ENCODE measurements around the gene PPP1R3A. TPM values are rescaled to one million over a fixed set of nuclear protein-coding genes. Genes with fewer than 3 reads are reported as not detected.

The PPP1R3A gene
- total RNA-seq, 1 donor from 2014 or later: not detected

DNA sequence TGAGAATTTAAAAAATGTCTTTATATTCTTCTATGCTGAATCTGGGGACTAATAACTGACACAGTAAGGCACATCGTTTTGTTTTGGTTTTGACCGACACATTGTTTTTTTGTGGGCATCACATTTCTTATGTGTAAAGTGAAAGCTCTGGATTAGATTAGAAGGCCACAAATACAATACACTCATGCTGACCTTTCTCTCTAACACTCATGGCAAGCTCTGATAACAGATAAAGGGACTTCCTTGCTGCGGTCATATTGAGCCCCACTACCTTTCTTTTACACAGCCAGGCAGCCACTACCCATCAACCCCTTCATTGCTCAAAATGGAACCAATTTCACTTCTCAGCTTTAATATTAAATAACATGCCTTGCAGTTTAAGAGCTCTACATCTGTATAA lies 26.0 kb downstream of the PPP1R3A start:
- TF ChIP-seq, protein P1, sequence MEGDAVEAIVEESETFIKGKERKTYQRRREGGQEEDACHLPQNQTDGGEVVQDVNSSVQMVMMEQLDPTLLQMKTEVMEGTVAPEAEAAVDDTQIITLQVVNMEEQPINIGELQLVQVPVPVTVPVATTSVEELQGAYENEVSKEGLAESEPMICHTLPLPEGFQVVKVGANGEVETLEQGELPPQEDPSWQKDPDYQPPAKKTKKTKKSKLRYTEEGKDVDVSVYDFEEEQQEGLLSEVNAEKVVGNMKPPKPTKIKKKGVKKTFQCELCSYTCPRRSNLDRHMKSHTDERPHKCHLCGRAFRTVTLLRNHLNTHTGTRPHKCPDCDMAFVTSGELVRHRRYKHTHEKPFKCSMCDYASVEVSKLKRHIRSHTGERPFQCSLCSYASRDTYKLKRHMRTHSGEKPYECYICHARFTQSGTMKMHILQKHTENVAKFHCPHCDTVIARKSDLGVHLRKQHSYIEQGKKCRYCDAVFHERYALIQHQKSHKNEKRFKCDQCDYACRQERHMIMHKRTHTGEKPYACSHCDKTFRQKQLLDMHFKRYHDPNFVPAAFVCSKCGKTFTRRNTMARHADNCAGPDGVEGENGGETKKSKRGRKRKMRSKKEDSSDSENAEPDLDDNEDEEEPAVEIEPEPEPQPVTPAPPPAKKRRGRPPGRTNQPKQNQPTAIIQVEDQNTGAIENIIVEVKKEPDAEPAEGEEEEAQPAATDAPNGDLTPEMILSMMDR (IDR thresholded peaks at IDR 0.05): no peak
- H3K9me3 ChIP-seq: no peaks in the 10 kb centered on the region
- intact Hi-C loops (cut with DNase I): no loop called here
- DNase-seq (no peak), ATAC-seq (no peak)
- H3K27ac ChIP-seq: no peak overlapping the region
- H3K36me3 ChIP-seq: no peaks in the 10 kb centered on the region
- no peaks in the 10 kb centered on the region for H3K4me1 ChIP-seq
- H3K4me3 ChIP-seq: no peak overlapping the region
- H3K27me3 ChIP-seq: no peaks in the 10 kb centered on the region

DNA sequence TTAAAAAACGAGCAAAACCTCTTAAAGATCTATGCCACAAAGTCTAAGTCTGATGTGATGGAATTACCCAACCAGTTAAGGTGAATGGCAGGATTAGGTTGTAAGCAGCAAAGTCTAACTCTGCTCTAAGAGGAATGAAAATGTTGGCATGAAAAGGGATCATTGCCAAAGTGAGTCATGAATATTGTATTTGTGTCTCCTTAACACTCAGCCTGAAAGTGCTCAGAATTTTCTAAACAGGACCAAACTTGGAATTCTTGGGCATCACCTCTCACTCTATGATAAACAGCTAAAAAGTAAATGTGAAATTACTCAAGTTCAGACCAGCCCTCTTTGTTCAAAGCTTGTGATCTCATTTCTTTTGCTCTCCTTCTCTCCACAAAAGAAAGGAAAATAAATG lies 27.0 kb downstream of the PPP1R3A start:
- H3K36me3 ChIP-seq: no peaks in the 10 kb centered on the region
- DNase-seq: no peak

DNA sequence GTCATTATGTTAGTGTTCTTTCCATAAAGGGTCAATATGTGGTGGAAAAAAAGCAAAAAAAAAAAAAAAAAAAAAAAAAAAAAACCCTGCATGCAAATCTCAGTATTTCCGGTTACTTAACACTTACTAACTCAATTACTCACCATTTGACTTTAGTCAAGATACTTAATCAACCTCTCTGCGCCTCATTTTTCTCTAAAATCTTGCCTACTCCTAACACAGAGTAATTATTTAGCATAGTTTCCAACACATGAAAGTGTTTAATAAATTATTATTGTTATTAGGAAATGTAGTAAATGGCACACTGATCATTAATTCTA lies 27.8 kb downstream of the PPP1R3A start:
- no peak for DNase-seq
- ATAC-seq: no peak
- Histone ChIP-seq H3K27me3 (no peaks in the 10 kb centered on the region), H3K4me3 (no peak overlapping the region), H3K4me1 (no peaks in the 10 kb centered on the region), H3K9me3 (no peaks in the 10 kb centered on the region), H3K36me3 (no peaks in the 10 kb centered on the region), H3K27ac (no peak overlapping the region)
- intact Hi-C loops (cut with DNase I): no loop called here
- TF ChIP-seq, protein P1 (IDR thresholded peaks at IDR 0.05): no peak

More for the DNA sequence above, 27.0 kb downstream of the PPP1R3A start:
- Histone ChIP-seq H3K4me3 (no peak overlapping the region), H3K27me3 (no peaks in the 10 kb centered on the region), H3K27ac (no peak overlapping the region), H3K4me1 (no peaks in the 10 kb centered on the region), H3K9me3 (no peaks in the 10 kb centered on the region)
- intact Hi-C loops (cut with DNase I): no loop called here
- TF ChIP-seq, protein P1 (IDR thresholded peaks at IDR 0.05): no peak
- ATAC-seq: no peak

DNA sequence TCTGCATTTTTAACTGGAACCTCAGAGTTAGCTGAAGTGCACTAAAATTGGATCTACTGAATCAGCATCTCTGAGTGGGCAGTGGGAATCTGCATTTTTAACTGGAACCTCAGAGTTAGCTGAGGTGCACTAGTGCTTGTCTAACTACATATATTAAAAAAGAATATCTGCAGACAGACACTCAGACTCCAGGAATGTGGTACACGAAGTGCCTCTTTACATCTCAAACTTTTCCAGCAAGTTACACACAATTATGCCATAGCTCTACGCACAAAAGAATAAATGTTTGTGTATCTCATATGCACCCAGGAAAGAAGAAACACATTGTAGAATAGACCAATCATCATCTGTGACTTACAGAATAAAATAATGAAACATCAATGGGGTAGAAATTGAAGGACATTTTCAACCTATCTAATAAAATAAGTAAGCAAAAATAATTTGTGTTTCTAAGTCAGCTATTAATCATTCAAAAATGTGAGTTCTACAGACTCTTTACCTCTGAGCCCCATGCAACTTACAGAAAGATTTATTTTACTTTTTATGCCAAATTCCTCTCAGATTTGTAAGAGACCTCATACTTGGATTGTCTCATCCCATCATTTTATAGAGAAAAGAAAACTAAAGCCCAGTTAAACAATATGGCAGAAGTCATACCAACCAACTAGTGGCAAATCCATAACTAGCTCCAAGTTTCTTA lies 28.3 kb downstream of the PPP1R3A start:
- intact Hi-C loops (cut with DNase I): no loop called here
- H3K9me3 ChIP-seq: no peaks in the 10 kb centered on the region
- no peak for ATAC-seq
- no peaks in the 10 kb centered on the region for H3K27me3 ChIP-seq
- no peak overlapping the region for H3K4me3 ChIP-seq
- TF ChIP-seq, protein P1 (IDR thresholded peaks at IDR 0.05): no peak
- DNase-seq: no peak
- no peaks in the 10 kb centered on the region for H3K4me1 ChIP-seq
- H3K36me3 ChIP-seq: no peaks in the 10 kb centered on the region
- no peak overlapping the region for H3K27ac ChIP-seq

DNA sequence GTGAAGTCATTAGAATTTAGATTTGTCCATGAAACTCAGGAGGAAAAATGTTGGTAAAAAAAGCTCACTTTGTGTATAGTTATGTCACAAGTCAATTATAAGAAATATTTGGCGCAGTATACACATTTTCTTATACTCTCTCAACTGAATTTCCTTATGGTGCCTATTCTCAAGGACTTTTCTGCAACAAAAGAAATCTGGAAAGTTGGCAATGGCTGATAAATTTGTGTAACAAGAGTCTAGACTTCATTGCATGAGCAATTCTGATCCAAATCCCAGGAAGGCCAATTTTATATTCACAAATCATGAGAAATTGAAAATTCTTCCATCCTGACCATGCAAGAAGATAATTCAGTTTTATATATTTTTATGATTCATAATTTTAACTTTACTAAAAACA lies 35.7 kb downstream of the PPP1R3A start:
- intact Hi-C loops (cut with DNase I): no loop called here
- H3K4me1 ChIP-seq: no peaks in the 10 kb centered on the region
- no peak overlapping the region for H3K27ac ChIP-seq
- TF ChIP-seq, protein P1 (IDR thresholded peaks at IDR 0.05): no peak
- ATAC-seq: no peak
- H3K27me3 ChIP-seq: no peaks in the 10 kb centered on the region
- DNase-seq: no peak
- no peaks in the 10 kb centered on the region for H3K36me3 ChIP-seq
- no peaks in the 10 kb centered on the region for H3K9me3 ChIP-seq
- H3K4me3 ChIP-seq: no peak overlapping the region

DNA sequence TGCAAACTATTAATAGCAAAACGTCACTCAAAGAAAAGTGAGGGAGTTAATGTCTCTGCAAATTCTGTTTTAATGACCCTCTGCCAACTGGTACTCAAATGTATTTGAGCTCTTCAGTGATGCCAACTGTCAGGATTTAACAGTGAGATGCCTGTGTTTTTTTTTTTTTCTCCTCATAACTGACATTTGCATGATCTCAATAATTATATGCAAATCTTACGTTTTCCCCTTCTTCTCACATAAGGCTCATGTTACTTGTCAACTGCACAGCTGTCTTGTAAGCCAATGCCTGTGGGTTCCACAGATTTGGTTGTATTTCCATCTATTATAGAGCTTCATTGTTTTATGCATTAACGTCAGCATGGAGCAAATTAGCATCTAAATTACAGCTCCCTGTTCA lies 38.2 kb downstream of the PPP1R3A start:
- Histone ChIP-seq H3K36me3 (no peaks in the 10 kb centered on the region), H3K27ac (no peak overlapping the region), H3K27me3 (no peaks in the 10 kb centered on the region), H3K4me1 (no peaks in the 10 kb centered on the region), H3K9me3 (no peaks in the 10 kb centered on the region), H3K4me3 (no peak overlapping the region)
- no peak for DNase-seq
- intact Hi-C loops (cut with DNase I): no loop called here
- TF ChIP-seq, protein P1 (IDR thresholded peaks at IDR 0.05): no peak
- no peak for ATAC-seq
